Suprapubic skin (tissue), 4 donors: Measurements from ENCODE around the gene SMARCA4. TPM values are rescaled to one million over a fixed set of nuclear protein-coding genes. Genes with fewer than 3 reads are reported as not detected.
"Not testable (repeated sequence)": the region's sequence is repeated elsewhere in the genome, so short reads cannot be mapped to it uniquely, and the experiment has no call there.

Experiments
- DNase-seq, 2 donors: peaks; one replicate each; pipeline ENCODE4 v3.0.0-alpha.2; 2019; ENCODE audit warnings: low spot score in 2 of 2
- H3K27ac ChIP-seq: fragments of 200-600 bp; sonication (generic); one replicate; pipeline ENCODE4 v1.5.1; 2019
- H3K27me3 ChIP-seq: fragments of 200-600 bp; sonication (generic); one replicate; pipeline ENCODE4 v1.5.1; 2019
- H3K36me3 ChIP-seq: fragments of 200-600 bp; sonication (generic); one replicate; pipeline ENCODE4 v1.5.1; 2019
- H3K4me1 ChIP-seq: fragments of 200-600 bp; sonication (generic); one replicate; pipeline ENCODE4 v1.5.1; 2019
- H3K4me3 ChIP-seq: fragments of 200-600 bp; sonication (generic); one replicate; pipeline ENCODE4 v1.5.1; 2019; ENCODE audit warnings: mild to moderate bottlenecking
- H3K9me3 ChIP-seq: fragments of 200-600 bp; sonication (generic); one replicate; pipeline ENCODE4 v1.5.1; 2019
- EP300 ChIP-seq: sonication (generic); formaldehyde crosslinking; IDR thresholded peaks from one replicate; pipeline ENCODE4 v1.6.1; 2017; ENCODE audit warnings: antibody characterized with exemption
- POLR2A ChIP-seq, 2 donors: fragments of 450-650 bp; IDR thresholded peaks; one replicate each; pipeline ENCODE4 v1.6.1; 2017; ENCODE audit warnings: antibody characterized with exemption in 2 of 2, mild to moderate bottlenecking in 2 of 2, moderate library complexity in 2 of 2
- POLR2AphosphoS5 ChIP-seq, 3 donors: sonication (generic); formaldehyde crosslinking; IDR thresholded peaks; one replicate each; pipeline ENCODE4 v1.6.1; 2017; ENCODE audit warnings: antibody characterized with exemption in 3 of 3
- WGBS: methylation state at CpG from one replicate; pipeline ENCODE4 v1.1.5; 2018; 5-methylcytosine and 5-hydroxymethylcytosine counted together
- total RNA-seq, 4 donors: library from RNA; depleted of rRNA; stranded (reverse); fragments of >200 nt; gene quantifications; one replicate each; pipeline ENCODE4 v1.1.0, GENCODE V29; 2016
- TF ChIP-seq, protein P1 (sequence below), 2 donors: fragments of 200-600 bp in 1 of 2; fragments of 450-650 bp in 1 of 2; sonication (generic) in 1 of 2; IDR thresholded peaks; one replicate each; pipeline ENCODE4 v1.5.1; 2016 to 2019; ENCODE audit warnings: antibody characterized with exemption in 2 of 2, mild to moderate bottlenecking in 1 of 2, moderate library complexity in 1 of 2

The SMARCA4 gene
- total RNA-seq, 4 donors from 2014 or later: 85.2 to 142 (median 101) TPM

DNA sequence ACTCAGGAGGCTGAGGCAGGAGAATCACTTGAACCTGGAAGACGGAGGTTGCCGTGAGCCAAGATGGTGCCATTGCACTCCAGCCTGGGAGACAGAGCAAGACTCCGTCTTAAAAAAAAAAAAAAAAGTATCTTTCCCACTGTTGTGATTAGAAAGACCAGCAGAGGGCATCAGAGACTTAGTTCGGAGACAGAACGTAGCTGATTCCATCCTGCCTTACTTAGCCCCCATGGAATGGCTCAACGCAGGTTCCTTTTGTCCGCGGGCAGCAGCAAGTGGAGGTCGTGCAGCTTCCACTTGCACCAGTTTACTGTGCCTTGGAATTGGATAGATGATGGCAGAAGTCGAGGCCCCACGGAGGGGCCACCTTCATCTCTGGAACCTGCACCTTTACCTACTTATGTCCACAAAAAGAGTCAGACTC, 24.2 kb upstream of the SMARCA4 start:
- Histone ChIP-seq H3K36me3 (peaks cover 10% of the 10 kb centered on the region), H3K9me3 (no peaks in the 10 kb centered on the region), H3K4me1 (peaks cover 13% of the 10 kb centered on the region), H3K27me3 (no peaks in the 10 kb centered on the region), H3K4me3 (no peak overlapping the region), H3K27ac (no peak overlapping the region)
- DNase-seq: no peak
- TF ChIP-seq POLR2A (IDR thresholded peaks at IDR 0.05): no peak
- no peak for TF ChIP-seq POLR2AphosphoS5 (IDR thresholded peaks at IDR 0.05)
- TF ChIP-seq, protein P1, sequence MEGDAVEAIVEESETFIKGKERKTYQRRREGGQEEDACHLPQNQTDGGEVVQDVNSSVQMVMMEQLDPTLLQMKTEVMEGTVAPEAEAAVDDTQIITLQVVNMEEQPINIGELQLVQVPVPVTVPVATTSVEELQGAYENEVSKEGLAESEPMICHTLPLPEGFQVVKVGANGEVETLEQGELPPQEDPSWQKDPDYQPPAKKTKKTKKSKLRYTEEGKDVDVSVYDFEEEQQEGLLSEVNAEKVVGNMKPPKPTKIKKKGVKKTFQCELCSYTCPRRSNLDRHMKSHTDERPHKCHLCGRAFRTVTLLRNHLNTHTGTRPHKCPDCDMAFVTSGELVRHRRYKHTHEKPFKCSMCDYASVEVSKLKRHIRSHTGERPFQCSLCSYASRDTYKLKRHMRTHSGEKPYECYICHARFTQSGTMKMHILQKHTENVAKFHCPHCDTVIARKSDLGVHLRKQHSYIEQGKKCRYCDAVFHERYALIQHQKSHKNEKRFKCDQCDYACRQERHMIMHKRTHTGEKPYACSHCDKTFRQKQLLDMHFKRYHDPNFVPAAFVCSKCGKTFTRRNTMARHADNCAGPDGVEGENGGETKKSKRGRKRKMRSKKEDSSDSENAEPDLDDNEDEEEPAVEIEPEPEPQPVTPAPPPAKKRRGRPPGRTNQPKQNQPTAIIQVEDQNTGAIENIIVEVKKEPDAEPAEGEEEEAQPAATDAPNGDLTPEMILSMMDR (IDR thresholded peaks at IDR 0.05): peak; percentile 50 to 55
- TF ChIP-seq EP300: no peak
- WGBS: 4% methylated on average over 11 of the region's 11 CpGs

DNA sequence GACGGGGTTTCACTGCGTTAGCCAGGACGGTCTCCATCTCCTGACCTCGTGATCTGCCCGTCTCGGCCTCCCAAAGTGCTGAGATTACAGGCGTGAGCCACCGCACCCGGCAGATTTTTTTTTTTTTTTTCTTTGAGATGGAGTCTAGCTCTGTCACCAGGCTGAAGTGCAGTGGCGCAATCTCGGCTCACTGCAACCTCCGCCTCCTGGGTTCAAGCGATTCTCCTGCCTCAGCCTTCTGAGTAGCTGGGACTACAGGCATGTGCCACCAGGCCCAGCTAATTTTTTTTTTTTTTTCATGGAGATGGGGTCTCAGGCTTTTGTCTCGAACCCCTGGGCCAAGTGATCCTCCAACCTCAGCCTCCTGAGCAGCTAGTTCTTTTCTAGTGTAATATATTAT, 19.2 kb upstream of the SMARCA4 start:
- peaks cover 21% of the 10 kb centered on the region for H3K4me1 ChIP-seq
- DNase-seq, H3K27me3 ChIP-seq, H3K4me3 ChIP-seq, H3K9me3 ChIP-seq, H3K27ac ChIP-seq, H3K36me3 ChIP-seq: not testable (repeated sequence)
- 80% methylated on average over 14 of the region's 14 CpGs for WGBS

DNA sequence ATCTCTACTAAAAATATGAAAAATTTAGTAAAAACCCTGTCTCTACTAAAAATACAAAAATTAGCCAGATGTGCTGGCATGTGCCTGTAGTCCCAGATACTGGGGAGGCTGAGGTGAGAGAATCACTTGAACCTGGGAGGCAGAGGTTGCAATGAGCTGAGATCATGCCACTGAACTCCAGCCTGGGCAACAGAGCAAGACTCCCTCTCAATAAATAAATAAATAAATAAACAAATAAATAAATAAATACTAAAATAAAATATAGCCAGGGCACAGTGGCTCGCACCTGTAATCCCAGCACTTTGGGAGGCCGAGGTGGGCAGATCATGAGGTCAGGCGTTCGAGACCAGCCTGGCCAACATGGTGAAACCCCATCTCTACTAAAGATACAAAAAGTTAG, 17.4 kb upstream of the SMARCA4 start:
- not testable (repeated sequence) for DNase-seq, H3K9me3 ChIP-seq, H3K27me3 ChIP-seq, H3K27ac ChIP-seq, H3K36me3 ChIP-seq, H3K4me3 ChIP-seq
- H3K4me1 ChIP-seq: peaks cover 27% of the 10 kb centered on the region
- WGBS: 98% methylated on average over 4 of the region's 4 CpGs

DNA sequence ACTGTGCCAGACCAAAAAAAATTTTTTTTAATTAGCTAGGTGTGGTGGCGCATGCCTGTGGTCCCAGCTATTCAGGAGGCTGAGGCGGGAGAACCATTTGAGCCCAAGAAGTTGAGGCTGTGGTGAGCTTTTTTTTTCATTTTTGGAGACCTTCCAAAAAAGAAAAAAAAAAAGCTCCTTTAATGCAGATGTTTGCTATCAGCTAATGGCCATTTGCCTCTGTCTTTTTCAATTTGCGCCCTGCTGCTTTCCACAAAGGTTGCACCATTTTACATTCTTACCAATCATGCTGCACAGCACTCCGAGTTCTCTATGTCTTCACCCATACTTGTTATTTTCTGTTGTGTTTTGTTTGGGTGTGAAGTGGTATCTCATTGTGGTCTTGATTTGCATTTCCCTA, 15.6 kb upstream of the SMARCA4 start:
- H3K4me1 ChIP-seq: peaks cover 18% of the 10 kb centered on the region
- no peak overlapping the region for H3K4me3 ChIP-seq
- H3K36me3 ChIP-seq: no peaks in the 10 kb centered on the region
- no peaks in the 10 kb centered on the region for H3K27me3 ChIP-seq
- H3K27ac ChIP-seq: no peak overlapping the region
- DNase-seq: no peak
- H3K9me3 ChIP-seq: no peaks in the 10 kb centered on the region
- 85% methylated on average over 4 of the region's 4 CpGs for WGBS
- TF ChIP-seq EP300 (no peak), POLR2A (IDR thresholded peaks at IDR 0.05) (no peak), POLR2AphosphoS5 (IDR thresholded peaks at IDR 0.05) (no peak)
- TF ChIP-seq, protein P1 (IDR thresholded peaks at IDR 0.05): no peak

DNA sequence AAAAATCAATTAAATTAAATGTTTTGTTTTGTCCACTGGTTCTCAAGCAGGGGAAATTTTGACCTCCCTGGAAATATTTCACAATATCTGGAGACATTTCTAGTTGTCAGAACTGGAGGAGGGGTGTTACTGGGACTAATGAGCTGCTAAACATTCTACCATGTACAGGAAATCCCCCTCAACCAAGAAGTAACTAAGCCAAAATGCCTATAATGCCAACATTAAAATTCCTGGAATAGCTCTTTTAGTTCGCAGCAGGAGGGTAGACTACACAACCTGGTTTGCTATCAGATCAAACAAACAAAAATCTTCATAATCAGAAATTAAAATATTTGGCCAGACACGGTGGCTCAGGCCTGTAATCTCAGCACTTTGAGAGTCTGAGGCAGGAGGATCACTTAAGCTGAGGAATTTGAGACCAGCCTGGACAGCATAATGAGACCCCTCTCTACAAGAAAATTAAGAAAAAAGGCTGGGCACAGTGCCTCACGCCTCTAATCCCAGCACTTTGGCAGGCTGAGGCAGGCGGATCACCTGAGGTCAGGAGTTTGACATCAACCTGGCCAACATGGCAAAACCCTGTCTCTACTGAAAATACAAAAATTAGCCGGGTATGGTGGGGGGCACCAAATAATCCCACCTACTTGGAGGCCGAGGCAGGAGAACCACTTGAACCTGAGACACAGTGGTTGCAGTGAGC, 13.7 kb upstream of the SMARCA4 start:
- TF ChIP-seq POLR2A (IDR thresholded peaks at IDR 0.05) (no peak), POLR2AphosphoS5 (IDR thresholded peaks at IDR 0.05) (no peak), EP300 (no peak)
- TF ChIP-seq, protein P1 (IDR thresholded peaks at IDR 0.05): no peak
- Histone ChIP-seq H3K9me3 (no peaks in the 10 kb centered on the region), H3K27me3 (no peaks in the 10 kb centered on the region), H3K36me3 (no peaks in the 10 kb centered on the region), H3K27ac (no peak overlapping the region), H3K4me3 (no peak overlapping the region), H3K4me1 (peaks cover 15% of the 10 kb centered on the region)
- no peak for DNase-seq
- WGBS: 56% methylated on average over 6 of the region's 6 CpGs

DNA sequence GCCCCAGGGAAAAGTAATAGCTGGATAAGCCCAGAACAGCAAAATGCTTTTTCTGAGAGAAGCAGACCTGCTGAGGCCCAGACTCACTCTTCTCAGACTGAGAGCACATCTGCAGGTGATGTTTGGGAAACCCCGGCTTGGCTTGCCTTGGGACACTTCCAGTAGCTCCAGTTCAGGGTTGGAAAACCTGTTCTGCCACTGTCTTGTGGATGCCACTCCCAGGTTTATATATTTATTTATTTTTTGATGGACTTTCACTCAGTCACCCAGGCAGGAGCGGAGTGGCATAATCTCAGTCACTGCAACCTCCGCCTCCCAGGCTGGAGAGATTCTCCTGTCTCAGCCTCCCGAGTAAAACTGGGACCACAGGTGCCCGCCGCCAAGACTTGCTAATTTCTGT, 8.0 kb upstream of the SMARCA4 start:
- peaks cover 20% of the 10 kb centered on the region for H3K4me1 ChIP-seq
- DNase-seq: no peak
- no peak overlapping the region for H3K4me3 ChIP-seq
- no peak for TF ChIP-seq POLR2A (IDR thresholded peaks at IDR 0.05)
- no peak for TF ChIP-seq EP300
- no peaks in the 10 kb centered on the region for H3K36me3 ChIP-seq
- H3K27me3 ChIP-seq: no peaks in the 10 kb centered on the region
- WGBS: 70% methylated on average over 6 of the region's 6 CpGs
- H3K9me3 ChIP-seq: no peaks in the 10 kb centered on the region
- H3K27ac ChIP-seq: peak overlapping the region; percentile 78

DNA sequence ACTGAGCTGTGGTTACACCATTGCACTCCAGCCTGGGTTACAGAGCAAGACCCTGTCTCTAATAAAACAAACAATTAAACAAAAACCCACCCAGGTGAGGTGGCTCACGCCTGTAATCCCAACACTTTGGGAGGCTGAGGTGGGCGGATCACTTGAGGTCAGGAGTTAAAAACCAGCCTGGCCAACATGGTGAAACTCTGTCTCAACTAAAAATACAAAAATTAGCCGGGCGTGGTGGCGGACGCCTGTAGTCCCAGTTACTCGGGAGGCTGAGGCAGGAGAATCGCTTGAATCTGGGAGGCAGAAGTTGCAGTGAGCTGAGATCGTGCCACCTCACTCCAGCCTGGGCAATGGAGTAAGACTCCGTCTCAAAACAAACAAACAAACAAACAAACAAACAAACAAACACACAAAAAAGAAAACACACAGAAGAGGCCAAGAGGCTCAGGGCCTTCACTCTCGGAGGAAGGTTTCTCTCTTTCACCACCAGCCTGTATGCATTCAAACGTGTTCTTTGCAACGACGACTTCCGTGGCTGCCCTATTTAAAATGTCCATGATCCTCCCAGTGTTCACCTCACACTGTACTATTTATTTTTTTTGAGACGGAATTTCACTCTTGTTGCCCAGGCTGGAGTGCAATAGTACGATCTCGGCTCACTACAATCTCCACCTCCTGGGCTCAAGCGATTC, 1.4 kb upstream of the SMARCA4 start:
- H3K4me1 ChIP-seq: peaks cover 34% of the 10 kb centered on the region
- H3K4me3 ChIP-seq: peak overlapping the region; percentile 93
- not testable (repeated sequence) for H3K36me3 ChIP-seq, H3K9me3 ChIP-seq, DNase-seq, H3K27me3 ChIP-seq
- peak overlapping the region; percentile 94 for H3K27ac ChIP-seq
- WGBS: 94% methylated on average over 19 of the region's 19 CpGs
